ENCODE measurements around the gene OR6C2. TPM values are rescaled to one million over a fixed set of nuclear protein-coding genes. Genes with fewer than 3 reads are reported as not detected.
"Not testable (repeated sequence)": the region's sequence is repeated elsewhere in the genome, so short reads cannot be mapped to it uniquely, and the experiment has no call there.

Gene OR6C2
- total RNA-seq, 6 experiments from 2014 or later, result not detected

DNA sequence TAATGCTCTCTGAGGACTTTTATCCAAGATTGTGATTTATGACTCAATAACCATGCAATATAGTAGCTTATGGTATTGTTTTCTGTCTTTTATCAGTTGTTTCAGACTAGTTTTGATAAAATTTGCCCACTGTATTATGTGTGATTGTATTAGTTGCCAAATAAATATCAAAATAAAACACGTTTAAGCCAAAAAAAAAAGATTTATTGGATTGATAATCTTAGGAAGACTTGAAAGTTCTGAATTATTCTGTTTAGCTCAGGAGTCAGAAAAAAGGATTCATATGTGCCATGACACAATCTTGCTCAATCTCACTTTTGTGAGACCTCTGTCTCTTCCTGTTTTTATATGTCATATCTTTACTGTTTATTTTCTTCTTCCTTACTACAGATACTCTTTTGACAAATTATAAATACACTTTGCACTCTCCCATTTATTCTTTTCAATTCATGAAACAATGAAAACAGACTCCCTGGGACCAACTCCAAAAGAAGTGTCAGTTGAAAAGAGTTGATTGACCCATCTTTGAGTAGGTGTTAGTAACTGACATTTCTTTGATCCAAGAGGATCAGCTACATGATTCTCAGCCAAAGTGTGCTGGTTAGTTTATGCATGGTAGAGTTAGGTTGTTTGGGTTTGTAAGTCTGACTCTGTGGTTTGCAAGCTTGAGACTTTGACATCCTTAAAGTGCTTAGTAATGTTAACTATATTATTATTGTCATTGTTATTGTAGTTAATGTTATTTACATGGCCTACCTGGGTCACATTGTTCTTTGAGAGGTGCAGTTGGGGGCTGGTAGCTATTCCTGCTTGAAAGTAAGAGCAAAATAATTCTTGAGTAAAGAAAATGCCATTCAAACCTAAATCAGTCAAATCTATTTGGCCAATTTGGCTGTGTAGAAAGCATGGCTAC, 15.3 kb upstream of the OR6C2 start:
- 24% methylated on average over 1 of the region's 1 CpG for WGBS (ENCODE audit: insufficient coverage, low coverage, low lambda C conversion rate, missing lambda C conversion rate)
- intact Hi-C loops (cut with DNase I), result no loop called here
- Histone ChIP-seq H3K27me3 (peaks cover 0 to 3% of the 10 kb centered on the region in 2 donors), H3K4me3 (no peak overlapping the region), H3K4me1 (no peaks in the 10 kb centered on the region), H3K9me3 (no peaks in the 10 kb centered on the region), H3K27ac (no peak overlapping the region), H3K36me3 (no peaks in the 10 kb centered on the region)
- ATAC-seq (no peak), DNase-seq (no peak)
- no peak for TF ChIP-seq POLR2A (IDR thresholded peaks at IDR 0.05)
- TF ChIP-seq, protein P1, sequence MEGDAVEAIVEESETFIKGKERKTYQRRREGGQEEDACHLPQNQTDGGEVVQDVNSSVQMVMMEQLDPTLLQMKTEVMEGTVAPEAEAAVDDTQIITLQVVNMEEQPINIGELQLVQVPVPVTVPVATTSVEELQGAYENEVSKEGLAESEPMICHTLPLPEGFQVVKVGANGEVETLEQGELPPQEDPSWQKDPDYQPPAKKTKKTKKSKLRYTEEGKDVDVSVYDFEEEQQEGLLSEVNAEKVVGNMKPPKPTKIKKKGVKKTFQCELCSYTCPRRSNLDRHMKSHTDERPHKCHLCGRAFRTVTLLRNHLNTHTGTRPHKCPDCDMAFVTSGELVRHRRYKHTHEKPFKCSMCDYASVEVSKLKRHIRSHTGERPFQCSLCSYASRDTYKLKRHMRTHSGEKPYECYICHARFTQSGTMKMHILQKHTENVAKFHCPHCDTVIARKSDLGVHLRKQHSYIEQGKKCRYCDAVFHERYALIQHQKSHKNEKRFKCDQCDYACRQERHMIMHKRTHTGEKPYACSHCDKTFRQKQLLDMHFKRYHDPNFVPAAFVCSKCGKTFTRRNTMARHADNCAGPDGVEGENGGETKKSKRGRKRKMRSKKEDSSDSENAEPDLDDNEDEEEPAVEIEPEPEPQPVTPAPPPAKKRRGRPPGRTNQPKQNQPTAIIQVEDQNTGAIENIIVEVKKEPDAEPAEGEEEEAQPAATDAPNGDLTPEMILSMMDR (IDR thresholded peaks at IDR 0.05), result no peak

DNA sequence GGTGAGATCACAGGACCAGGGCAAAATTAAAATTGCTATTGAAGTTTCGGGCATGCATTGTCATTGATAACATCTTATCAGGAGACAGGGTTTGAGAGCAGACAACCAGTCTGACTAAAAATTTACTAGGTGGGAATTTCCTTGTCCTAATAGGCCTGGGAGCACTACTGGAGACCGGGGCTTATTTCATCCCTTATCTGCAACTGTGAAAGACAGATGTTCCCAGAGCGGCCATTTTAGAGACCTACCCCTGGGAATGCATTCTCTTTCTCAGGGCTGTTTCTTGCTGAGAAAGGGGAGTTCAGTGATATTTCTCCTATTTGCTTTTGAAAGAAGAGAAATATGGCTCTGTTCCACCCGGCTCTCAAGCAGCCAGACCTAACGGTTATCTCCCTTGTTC, 2.6 kb upstream of the OR6C2 start:
- intact Hi-C loops (cut with DNase I); H3K9me3 ChIP-seq; H3K36me3 ChIP-seq; H3K27me3 ChIP-seq; H3K4me3 ChIP-seq; H3K27ac ChIP-seq; DNase-seq; ATAC-seq; H3K4me1 ChIP-seq: not testable (repeated sequence)
- WGBS (ENCODE audit: insufficient coverage, low coverage, low lambda C conversion rate, missing lambda C conversion rate), result 77% methylated on average over 5 of the region's 5 CpGs

DNA sequence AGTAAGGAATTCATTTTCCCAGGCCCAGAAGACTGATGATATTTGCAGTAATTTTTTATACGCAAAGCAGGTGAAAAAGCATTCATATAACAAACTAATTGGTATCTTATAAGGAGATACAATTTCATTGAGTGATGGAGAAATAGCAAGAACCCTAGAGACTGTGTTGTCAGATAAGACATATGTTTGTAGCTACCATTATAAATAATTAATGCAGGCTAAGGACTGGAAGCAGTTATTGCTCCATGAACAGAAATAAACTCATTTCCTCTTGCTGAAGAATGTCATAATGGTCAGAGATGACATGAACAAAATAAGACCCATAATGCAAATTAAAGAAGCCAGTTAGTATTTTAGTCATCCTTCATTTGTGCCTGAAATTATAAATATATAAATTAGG, 1.5 kb downstream of the OR6C2 start:
- ATAC-seq (no peak), DNase-seq (no peak)
- Histone ChIP-seq H3K9me3 (no peaks in the 10 kb centered on the region), H3K4me3 (no peak overlapping the region), H3K36me3 (no peaks in the 10 kb centered on the region), H3K4me1 (no peaks in the 10 kb centered on the region), H3K27me3 (no peaks in the 10 kb centered on the region), H3K27ac (no peak overlapping the region)
- WGBS (ENCODE audit: insufficient coverage, low coverage, low lambda C conversion rate, missing lambda C conversion rate), result 91% methylated on average over 1 of the region's 1 CpG
- no peak for TF ChIP-seq POLR2A (IDR thresholded peaks at IDR 0.05)
- TF ChIP-seq, protein P1 (IDR thresholded peaks at IDR 0.05), result no peak
- intact Hi-C loops (cut with DNase I), result no loop called here

DNA sequence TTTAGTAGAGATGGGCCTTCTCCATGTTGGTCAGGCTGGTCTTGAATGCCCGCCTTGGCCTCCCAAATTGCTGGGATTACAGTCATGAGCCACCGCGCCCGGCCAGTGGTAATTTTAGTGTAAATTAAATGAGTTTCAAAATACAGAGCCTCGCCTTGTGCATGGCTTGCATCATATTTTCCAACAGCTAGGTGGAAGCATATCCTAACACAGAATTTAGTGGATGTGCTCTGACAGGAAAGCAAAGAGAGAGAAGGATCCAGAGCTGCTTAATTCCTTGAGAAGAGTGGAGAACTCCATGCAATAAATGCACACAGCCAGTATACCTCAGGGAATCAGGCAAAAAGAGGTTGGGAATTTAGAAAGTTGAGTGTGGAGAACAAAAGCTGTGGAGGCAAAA, 2.5 kb downstream of the OR6C2 start:
- intact Hi-C loops (cut with DNase I), result no loop called here
- Histone ChIP-seq H3K4me1 (no peaks in the 10 kb centered on the region), H3K4me3 (no peak overlapping the region), H3K27ac (no peak overlapping the region), H3K36me3 (no peaks in the 10 kb centered on the region), H3K27me3 (no peaks in the 10 kb centered on the region), H3K9me3 (no peaks in the 10 kb centered on the region)
- WGBS (ENCODE audit: insufficient coverage, low coverage, low lambda C conversion rate, missing lambda C conversion rate), result 59% methylated on average over 5 of the region's 5 CpGs
- no peak for DNase-seq
- no peak for ATAC-seq
- TF ChIP-seq, protein P1 (IDR thresholded peaks at IDR 0.05), result no peak

DNA sequence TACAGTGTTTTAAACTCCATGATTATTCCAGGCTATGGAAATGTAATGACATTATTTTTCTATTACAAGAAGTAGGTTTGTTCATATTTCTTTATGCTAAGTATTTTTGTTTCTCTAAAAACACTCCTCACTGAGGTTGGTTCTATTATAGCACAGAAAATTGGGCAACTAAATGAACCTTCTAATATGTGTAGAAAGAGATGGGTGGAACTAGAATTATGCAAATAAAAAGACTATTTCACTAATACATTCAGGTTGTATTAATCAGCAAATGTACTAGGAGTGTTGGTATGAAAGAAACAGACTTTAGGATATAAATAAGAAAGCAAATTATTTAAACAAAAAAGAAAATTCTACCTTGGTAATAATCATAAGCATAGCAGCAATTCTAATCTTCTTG, 4.9 kb downstream of the OR6C2 start:
- Histone ChIP-seq H3K4me3 (no peak overlapping the region), H3K9me3 (no peaks in the 10 kb centered on the region), H3K27ac (no peak overlapping the region), H3K4me1 (no peaks in the 10 kb centered on the region), H3K36me3 (no peaks in the 10 kb centered on the region), H3K27me3 (no peaks in the 10 kb centered on the region)
- TF ChIP-seq, protein P1 (IDR thresholded peaks at IDR 0.05), result no peak
- TF ChIP-seq POLR2A (IDR thresholded peaks at IDR 0.05), result no peak
- no peak for ATAC-seq
- DNase-seq, result no peak
- intact Hi-C loops (cut with DNase I), result no loop called here

DNA sequence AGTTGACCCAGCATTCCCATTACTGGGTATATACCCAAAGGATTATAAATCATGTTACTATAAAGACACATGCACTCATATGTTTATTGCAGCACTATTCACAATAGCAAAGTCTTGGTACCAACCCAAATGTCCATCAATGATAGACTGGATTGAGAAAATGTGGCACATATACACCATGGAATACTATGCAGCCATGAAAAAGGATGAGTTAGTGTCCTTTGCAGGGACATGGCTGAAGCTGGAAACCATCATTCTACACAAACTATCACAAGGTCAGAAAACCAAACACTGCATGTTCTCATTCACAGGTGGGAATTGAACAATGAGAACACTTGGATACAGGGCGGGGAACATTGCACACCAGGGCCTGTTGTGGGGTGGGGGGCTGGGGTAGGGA, 21.1 kb downstream of the OR6C2 start:
- H3K36me3 ChIP-seq; H3K9me3 ChIP-seq; H3K4me3 ChIP-seq; DNase-seq; intact Hi-C loops (cut with DNase I); H3K27ac ChIP-seq; ATAC-seq; H3K27me3 ChIP-seq; H3K4me1 ChIP-seq: not testable (repeated sequence)
- WGBS (ENCODE audit: insufficient coverage, low coverage, low lambda C conversion rate, missing lambda C conversion rate), result 100% methylated on average over 1 of the region's 1 CpG

All from right lobe of liver (tissue), 6 donors.